NCI-H446 (cell line): ENCODE data around the gene IMMT.
A peak's percentile ranks its signal among the peaks of the same experiment; 100 is the strongest.

ENCODE experiments used
- DNase-seq, 2 experiments: peaks; one replicate each; lab custom pipeline; 2025; lab: John Stamatoyannopoulos, UW

IMMT gene

GRCh38 chr2:86142436-86143257, 52.6 kb downstream of the IMMT start:
- no peak for DNase-seq

- no peak for DNase-seq
Observed at GRCh38 chr2:86140969-86141392, 54.3 kb downstream of the IMMT start.

DNA sequence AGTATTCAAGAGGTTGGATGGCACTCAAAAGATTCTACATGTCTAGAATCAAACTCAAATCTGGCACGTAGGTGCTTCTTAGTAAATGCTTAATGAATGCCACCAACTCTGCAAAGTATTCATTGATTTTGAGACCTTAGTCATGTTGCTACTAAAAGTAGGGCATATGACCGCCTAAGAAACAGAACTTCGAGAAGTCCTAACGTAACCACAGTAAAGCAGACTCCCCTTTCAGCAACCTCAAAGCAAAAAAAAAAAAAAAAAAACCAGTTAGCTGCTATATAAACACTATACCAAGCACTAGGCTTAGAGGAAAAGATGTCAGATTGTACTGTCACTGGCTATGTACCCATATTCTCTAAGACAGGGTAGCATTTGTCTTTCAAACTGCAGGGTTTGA, 55.3 kb downstream of the IMMT start:
- no peak for DNase-seq

DNA sequence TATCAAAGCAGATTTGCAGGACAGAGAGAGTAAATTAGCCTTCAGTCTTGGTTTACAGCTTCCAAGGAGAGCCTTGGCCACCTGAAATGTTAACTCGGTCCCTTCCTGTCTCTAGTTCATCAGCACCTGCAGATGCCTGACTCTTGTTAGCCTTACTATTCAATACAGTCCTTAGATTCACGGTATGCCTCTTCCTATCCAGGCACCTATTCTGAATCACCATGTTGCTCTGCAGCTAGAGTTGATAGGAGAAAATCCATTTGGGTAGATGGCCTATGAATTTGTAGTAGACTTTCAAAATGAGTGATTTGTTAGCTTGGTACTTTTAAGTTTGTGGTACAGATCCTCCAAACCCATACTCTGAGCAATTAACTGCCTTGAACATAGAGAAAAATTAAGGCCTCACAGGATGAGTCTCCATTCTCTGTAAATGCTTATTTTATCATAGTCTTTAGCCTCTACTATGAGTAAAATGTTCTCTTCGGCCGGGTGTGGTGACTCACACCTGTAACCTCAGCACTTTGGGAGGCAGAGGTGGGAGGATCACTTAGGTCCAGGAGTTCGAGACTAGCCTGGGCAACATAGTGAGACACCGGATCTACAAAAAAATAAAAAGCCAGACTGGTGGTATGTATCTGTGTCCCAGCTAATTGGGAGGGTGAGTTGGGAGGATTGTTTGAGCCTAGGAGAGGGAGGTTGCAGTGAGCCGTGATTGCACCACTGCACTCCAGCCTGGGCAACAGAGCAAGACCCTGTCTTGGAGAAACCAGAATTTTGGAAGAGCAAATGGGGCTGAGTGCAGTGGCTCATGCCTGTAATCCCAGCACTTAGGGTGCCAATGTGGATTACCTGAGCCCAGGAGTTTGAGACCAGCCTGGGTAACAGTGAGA, 56.3 kb downstream of the IMMT start:
- no peak for DNase-seq

DNA sequence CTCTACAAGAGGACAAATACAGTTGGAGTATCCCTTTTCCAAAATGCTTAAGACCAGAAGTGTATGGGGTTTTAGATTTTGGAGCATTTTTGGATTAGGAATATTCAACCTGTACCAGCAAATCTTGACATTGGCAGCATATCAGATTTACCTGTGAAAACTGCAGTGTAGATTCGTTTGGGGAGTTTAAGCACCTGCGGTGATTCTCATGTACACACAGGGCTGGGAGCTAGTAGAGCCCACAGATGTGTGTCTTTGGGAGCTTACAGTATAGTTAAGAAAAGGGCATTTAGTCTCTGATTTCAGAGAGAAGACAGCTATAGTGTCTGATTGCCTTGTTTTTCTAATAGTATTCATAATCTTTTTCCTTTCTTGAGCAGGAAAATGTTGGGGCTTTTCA, 59.1 kb downstream of the IMMT start:
- no peak for DNase-seq

DNA sequence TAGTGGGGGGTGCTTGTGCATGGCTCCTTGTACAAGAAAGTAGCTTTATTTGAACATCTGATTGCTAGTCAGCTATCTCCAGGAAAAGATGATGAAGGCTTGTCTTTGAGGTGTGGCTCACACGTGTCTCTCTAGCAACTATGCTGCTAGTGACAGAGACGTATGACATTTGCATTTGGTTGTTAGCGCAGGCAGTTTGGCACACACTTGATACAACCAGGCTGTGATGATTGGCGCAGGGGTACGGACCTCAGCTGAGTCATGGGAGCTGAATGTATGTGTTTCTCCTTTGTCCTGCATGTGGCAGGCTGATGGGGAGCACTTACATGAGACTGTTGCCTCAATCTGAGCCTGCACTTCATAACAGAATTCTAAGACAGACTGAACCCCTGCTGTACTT, 59.6 kb downstream of the IMMT start:
- DNase-seq, result no peak

DNA sequence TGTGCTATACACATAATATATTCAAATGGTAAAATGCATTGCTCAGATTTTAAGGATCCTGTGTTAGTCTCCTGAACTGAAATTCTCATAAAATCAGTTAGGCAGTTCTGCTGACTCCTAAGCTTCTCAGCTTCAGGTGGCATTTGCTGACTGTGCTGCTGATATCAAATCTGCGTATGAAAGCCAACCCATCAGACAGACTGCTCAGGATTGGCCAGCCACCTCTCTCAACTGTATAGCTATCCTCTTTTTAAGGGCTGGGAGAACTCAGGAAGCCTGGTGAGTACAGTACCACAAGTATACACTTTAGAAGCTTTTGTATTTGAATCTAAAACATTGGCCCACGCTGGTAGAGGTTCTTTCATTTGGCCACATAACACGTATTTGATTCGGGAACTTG, 60.6 kb downstream of the IMMT start:
- DNase-seq, result no peak

DNA sequence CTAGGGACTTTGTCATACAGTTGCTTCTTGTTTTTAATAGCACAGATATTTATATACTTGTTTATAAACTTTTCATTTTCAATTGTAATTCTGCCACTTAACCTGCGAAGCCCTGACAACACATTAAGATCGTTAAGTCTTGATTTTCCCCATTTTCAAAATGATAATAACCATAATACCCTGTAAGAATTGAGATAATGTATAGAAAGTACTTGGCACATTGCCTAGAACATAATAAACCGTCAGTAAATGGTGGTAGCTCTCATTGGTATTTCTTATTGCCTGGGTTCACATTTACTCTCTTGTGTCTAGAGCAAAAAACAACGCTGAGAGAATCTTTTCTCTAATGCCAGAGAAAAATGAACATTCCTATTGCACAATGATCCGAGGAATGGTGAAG, 70.6 kb downstream of the IMMT start:
- DNase-seq, result no peak

DNA sequence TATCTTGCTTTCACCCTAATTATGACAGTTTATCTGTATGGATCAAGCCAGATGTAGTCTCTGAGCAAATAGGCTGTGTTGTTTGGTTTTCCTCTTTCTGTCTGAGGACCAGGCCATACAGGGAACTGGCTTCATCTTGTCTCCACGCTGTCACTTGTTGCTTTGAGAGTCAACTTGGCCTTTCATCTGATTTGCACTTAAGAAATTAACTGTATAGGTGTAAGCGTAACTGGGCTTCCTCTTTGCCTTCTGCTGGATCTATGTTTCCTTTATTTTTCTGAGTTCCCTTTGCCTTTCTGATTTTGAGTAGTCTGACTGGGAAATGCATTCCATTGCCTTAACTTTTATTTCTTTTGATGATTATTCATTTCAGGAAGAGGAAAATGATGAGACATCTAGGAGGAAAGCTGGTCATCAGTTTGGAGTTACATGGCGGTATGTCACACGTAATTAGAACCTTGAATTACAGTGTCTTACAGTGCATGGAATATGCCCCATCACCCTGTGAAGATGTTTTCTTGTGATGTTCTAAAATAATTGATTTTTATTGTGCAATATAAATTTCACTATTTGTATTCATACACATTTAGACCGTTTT, 71.8 kb downstream of the IMMT start:
- no peak for DNase-seq

GRCh38 chr2:86118130-86118529, 77.1 kb downstream of the IMMT start:
- no peak for DNase-seq

DNA sequence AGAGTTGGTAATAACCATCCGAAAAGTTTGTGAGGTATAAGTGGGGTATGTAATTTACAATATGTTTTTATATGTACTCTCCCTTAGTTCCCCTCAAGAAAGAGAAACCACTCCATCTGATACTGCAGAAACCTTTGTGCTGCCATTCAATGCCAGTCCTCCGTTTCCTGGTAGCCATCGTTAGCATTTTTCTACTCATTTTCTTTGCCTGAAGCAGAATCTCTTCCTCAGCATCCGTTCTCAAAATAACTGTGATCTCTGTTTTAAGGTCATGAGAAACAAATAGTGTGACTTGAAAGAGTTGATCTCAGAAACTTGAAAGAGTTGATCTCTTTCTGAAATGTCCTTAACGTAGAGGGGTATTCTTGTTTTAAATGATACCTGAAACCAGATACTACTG, 88.2 kb downstream of the IMMT start:
- DNase-seq, result no peak

- DNase-seq, result peak; percentile 91 to 92
Observed at GRCh38 chr2:86105969-86106945, 89.0 kb downstream of the IMMT start, which contains the start of gene PTCD3. Gene PTCD3, plus strand, starts transcription at chr2:86106235. Its CDS starts 13 bp downstream, at chr2:86106248.

DNA sequence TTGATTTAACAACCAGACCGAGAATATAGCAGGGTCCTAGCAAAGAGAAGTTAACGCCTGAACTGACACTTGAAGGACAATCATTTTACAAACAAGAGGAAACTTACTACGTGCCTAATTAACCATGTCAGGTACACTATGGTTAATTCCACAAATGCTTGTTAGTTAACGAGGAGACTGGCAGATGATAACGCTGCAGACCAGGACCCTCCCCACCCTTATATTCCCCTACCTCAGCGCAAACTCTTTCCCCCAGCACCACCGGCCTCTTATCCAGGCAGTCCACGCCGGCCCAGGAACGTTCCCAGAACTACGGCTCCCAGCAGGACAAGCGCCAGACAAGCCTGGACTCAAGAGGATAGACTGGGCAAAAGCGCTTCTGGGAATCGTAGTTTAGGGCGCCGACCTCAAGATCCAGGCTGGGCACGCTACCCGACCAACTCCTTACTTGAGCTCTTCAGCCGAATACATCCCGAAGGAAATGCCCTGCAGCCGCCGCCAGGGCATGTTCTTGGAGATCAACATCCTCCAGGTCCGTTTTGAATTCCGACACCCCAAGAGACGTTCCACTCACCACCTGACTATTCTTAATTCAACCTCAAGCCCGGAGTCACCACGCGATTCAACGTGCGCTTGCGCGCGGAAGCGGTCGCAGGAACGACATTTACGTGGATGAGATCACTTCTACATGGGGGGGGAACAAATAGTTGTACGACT, 89.9 kb downstream of the IMMT start, which contains the start of gene POLR1A:
Gene POLR1A, minus strand, starts transcription at position 635 of the 717 bp plus-strand sequence. Its CDS starts 110 bp downstream, at position 525.
- DNase-seq, result peak; percentile 90 to 91

GRCh38 chr2:86102157-86102556, 93.1 kb downstream of the IMMT start:
- DNase-seq, result no peak

DNA sequence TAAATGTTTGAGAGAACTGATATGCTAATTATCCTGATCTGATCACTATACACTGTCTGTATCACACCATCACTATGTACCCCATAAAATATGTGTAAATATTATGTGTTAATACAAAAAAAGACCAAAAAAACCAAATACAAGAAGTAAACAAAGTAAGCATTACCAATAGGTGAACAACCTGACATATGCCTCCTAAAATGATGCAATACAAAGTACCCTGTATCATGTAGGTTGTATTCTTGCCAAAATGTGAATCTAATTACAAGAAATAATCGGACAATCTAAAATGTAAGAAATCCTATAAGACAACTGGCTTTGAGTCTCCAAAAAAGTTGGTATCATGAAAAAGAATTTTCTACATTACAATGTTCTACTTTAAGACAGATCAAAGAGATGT, 97.3 kb downstream of the IMMT start:
- DNase-seq, result no peak

DNA sequence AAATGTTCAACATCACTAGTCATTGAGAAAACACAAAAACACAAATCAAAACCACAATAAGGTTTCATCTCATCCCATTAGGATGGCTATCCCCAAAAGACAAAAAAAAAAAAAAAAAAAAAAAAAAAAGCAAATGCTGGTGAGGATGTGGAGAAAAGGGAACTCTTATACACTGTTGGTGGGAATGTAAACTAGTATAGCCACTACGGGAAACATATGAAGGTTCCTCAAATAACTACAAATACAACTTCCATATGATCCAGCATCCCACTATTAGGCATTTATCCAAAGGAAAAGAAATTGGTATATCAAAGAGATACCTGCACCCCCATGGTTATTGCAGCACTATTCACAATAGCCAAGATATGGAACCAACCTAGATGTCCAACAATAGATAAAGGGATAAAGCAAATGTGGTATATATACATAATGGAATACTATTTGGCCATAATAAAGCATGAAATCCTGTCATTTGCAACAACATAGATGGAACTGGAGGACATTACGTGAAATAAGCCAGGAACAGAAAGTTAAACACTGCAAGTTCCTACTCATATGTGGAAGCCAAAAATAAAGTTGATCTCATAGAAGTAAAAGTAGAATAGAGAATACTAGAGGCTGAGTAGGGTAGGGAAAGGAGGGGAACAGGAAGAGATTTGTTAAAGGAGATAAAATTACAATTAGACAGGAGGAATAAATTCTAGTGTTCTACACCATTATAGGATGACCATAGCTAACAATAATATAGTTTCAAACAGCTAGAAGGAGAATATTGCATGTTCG, 98.0 kb downstream of the IMMT start:
- no peak for DNase-seq

DNA sequence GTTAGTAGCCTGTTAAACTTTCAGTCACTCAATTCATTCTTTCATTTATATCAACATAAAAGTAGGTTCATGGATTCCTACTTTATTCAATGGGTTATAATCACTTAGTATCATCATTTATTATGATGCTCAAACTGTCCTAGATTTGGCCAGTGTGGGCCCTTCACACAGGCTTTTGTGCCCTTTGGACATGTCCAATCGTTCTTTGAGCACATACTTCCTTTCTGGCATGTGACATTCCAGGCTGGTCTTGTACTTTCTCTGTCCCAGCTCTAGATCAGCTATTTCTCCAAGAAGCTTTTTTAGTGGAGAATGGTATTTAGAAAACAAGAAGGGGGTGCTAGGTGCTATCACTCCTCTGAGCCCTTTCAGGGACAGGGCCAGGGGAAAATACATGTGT, 101.0 kb downstream of the IMMT start:
- DNase-seq, result no peak
